HCT116 (cell line): ENCODE results near the gene SLC30A7.

Experiments used
- CEBPB ChIP-seq: IDR thresholded peaks from 2 replicates; pipeline ENCODE4 v1.6.1; 2012; ENCODE audit warnings: low read depth
- EZH2phosphoT487 ChIP-seq: fragments of 200-600 bp; IDR thresholded peaks from 2 replicates; pipeline ENCODE4 v1.6.1; 2018; ENCODE audit warnings: antibody characterized with exemption, borderline replicate concordance
- POLR2A ChIP-seq: IDR thresholded peaks from 2 replicates; pipeline ENCODE4 v1.7.0; 2011; ENCODE audit warnings: borderline replicate concordance; ENCODE audit not compliant: insufficient read depth, insufficient read length; ENCODE audit errors: extremely low read depth
- POLR2AphosphoS5 ChIP-seq: IDR thresholded peaks from 2 replicates; pipeline ENCODE4 v1.6.1; 2011; ENCODE audit warnings: mild to moderate bottlenecking, low read depth, low read length, moderate library complexity
- SIN3A ChIP-seq: IDR thresholded peaks from 2 replicates; pipeline ENCODE4 v1.6.1; 2012; ENCODE audit warnings: low read depth
- SRF ChIP-seq: IDR thresholded peaks from 2 replicates; pipeline ENCODE4 v1.6.1; 2012; ENCODE audit warnings: low read depth
- ZNF274 ChIP-seq: fragments of 200-500 bp; sonication (Bioruptor generic); IDR thresholded peaks from 2 replicates; pipeline ENCODE4 v1.6.1; 2014; ENCODE audit warnings: mild to moderate bottlenecking, low read depth, low read length, inconsistent platforms
- TF ChIP-seq, protein P1 (sequence below): IDR thresholded peaks from 2 replicates; pipeline ENCODE4 v1.6.1; 2012
- TF ChIP-seq, protein P2 (sequence below), 3 experiments: fragments of 200-600 bp in 1 of 3; sonication (generic) in 1 of 3; IDR thresholded peaks in 2 of 3; conservative IDR thresholded peaks in 1 of 3; 2 replicates each; pipeline ENCODE4 v1.5.1; 2012 to 2017; ENCODE audit warnings: low read depth in 2 of 3, low read length in 2 of 3, antibody characterized with exemption in 1 of 3, borderline replicate concordance in 1 of 3, control low read depth in 1 of 3, mild to moderate bottlenecking in 1 of 3, mixed read lengths in 1 of 3, mixed run types in 1 of 3, moderate library complexity in 1 of 3; ENCODE audit not compliant: insufficient read depth in 1 of 3
- TF ChIP-seq, protein P3 (sequence below): IDR thresholded peaks from 2 replicates; pipeline ENCODE4 v1.6.1; 2012
- TF ChIP-seq, protein P4 (sequence below): IDR thresholded peaks from 2 replicates; pipeline ENCODE4 v1.6.1; 2012; ENCODE audit warnings: low read depth
- TF ChIP-seq, protein P5 (sequence below): IDR thresholded peaks from 2 replicates; pipeline ENCODE4 v1.6.1; 2011; ENCODE audit warnings: mild to moderate bottlenecking, low read length, moderate library complexity; ENCODE audit not compliant: insufficient replicate concordance; ENCODE audit errors: extremely low read depth

DNA sequence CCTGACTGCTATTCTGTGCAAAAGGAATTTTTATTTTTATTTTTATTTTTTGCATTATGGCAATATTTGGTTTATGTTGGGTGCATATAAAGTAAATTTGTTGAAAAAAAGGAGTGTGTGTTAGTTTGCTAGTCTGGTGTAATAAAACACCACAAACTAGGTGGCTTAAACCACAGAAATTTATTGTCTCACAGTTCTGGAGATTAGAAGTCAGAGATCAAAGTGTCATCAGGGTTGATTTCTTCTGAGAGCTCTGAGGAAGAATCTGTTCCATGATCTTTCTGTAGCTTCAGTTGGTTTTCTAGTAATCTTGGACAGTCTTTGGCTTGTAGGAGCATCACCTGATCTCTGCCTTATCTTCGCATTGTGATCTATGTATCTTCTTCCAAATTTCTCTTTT lies 6.5 kb downstream of the SLC30A7 start:
- TF ChIP-seq, protein P1, sequence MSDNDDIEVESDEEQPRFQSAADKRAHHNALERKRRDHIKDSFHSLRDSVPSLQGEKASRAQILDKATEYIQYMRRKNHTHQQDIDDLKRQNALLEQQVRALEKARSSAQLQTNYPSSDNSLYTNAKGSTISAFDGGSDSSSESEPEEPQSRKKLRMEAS: no peak
- TF ChIP-seq, protein P2, sequence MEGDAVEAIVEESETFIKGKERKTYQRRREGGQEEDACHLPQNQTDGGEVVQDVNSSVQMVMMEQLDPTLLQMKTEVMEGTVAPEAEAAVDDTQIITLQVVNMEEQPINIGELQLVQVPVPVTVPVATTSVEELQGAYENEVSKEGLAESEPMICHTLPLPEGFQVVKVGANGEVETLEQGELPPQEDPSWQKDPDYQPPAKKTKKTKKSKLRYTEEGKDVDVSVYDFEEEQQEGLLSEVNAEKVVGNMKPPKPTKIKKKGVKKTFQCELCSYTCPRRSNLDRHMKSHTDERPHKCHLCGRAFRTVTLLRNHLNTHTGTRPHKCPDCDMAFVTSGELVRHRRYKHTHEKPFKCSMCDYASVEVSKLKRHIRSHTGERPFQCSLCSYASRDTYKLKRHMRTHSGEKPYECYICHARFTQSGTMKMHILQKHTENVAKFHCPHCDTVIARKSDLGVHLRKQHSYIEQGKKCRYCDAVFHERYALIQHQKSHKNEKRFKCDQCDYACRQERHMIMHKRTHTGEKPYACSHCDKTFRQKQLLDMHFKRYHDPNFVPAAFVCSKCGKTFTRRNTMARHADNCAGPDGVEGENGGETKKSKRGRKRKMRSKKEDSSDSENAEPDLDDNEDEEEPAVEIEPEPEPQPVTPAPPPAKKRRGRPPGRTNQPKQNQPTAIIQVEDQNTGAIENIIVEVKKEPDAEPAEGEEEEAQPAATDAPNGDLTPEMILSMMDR (IDR thresholded peaks at IDR 0.05 in 2 of 3, conservative IDR thresholded peaks at IDR 0.05 in 1 of 3; ENCODE audit: borderline replicate concordance in 1 of 3, insufficient read depth in 1 of 3, low read depth in 2 of 3, low read length in 2 of 3): no peak
- TF ChIP-seq, protein P3, sequence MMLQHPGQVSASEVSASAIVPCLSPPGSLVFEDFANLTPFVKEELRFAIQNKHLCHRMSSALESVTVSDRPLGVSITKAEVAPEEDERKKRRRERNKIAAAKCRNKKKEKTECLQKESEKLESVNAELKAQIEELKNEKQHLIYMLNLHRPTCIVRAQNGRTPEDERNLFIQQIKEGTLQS: no peak
- TF ChIP-seq SIN3A (no peak), POLR2AphosphoS5 (no peak), CEBPB (no peak), SRF (no peak), POLR2A (no peak), EZH2phosphoT487 (no peak), ZNF274 (no peak)
- TF ChIP-seq, protein P4, sequence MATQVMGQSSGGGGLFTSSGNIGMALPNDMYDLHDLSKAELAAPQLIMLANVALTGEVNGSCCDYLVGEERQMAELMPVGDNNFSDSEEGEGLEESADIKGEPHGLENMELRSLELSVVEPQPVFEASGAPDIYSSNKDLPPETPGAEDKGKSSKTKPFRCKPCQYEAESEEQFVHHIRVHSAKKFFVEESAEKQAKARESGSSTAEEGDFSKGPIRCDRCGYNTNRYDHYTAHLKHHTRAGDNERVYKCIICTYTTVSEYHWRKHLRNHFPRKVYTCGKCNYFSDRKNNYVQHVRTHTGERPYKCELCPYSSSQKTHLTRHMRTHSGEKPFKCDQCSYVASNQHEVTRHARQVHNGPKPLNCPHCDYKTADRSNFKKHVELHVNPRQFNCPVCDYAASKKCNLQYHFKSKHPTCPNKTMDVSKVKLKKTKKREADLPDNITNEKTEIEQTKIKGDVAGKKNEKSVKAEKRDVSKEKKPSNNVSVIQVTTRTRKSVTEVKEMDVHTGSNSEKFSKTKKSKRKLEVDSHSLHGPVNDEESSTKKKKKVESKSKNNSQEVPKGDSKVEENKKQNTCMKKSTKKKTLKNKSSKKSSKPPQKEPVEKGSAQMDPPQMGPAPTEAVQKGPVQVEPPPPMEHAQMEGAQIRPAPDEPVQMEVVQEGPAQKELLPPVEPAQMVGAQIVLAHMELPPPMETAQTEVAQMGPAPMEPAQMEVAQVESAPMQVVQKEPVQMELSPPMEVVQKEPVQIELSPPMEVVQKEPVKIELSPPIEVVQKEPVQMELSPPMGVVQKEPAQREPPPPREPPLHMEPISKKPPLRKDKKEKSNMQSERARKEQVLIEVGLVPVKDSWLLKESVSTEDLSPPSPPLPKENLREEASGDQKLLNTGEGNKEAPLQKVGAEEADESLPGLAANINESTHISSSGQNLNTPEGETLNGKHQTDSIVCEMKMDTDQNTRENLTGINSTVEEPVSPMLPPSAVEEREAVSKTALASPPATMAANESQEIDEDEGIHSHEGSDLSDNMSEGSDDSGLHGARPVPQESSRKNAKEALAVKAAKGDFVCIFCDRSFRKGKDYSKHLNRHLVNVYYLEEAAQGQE: no peak
- TF ChIP-seq, protein P5, sequence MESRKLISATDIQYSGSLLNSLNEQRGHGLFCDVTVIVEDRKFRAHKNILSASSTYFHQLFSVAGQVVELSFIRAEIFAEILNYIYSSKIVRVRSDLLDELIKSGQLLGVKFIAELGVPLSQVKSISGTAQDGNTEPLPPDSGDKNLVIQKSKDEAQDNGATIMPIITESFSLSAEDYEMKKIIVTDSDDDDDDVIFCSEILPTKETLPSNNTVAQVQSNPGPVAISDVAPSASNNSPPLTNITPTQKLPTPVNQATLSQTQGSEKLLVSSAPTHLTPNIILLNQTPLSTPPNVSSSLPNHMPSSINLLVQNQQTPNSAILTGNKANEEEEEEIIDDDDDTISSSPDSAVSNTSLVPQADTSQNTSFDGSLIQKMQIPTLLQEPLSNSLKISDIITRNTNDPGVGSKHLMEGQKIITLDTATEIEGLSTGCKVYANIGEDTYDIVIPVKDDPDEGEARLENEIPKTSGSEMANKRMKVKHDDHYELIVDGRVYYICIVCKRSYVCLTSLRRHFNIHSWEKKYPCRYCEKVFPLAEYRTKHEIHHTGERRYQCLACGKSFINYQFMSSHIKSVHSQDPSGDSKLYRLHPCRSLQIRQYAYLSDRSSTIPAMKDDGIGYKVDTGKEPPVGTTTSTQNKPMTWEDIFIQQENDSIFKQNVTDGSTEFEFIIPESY: no peak
